ENCODE results near the gene ZNF3.

ZNF3 gene

GRCh38 chr7:100098913-100099312, 17.4 kb upstream of the ZNF3 start:
- H3K27ac ChIP-seq (ENCODE audit: insufficient read depth, low read length, poor library complexity, severe bottlenecking), result peak overlapping the region; percentile 96
- no peak overlapping the region for H3K4me3 ChIP-seq (ENCODE audit: insufficient read depth, low read depth, low read length, poor library complexity, severe bottlenecking)
- peaks cover 11% of the 10 kb centered on the region for H3K4me1 ChIP-seq (ENCODE audit: control insufficient read depth, insufficient read depth, low read length, poor library complexity, severe bottlenecking)
- H3K27me3 ChIP-seq (replicated peaks; ENCODE audit: control insufficient read depth, insufficient read depth, low read length, poor library complexity, severe bottlenecking), result no peaks in the 10 kb centered on the region
- peaks cover 52% of the 10 kb centered on the region for H3K36me3 ChIP-seq (ENCODE audit: control insufficient read depth, insufficient read depth, low read length)
- no peaks in the 10 kb centered on the region for H3K9me3 ChIP-seq (ENCODE audit: control insufficient read depth, low read length)
- DNase-seq, result no peak

DNA sequence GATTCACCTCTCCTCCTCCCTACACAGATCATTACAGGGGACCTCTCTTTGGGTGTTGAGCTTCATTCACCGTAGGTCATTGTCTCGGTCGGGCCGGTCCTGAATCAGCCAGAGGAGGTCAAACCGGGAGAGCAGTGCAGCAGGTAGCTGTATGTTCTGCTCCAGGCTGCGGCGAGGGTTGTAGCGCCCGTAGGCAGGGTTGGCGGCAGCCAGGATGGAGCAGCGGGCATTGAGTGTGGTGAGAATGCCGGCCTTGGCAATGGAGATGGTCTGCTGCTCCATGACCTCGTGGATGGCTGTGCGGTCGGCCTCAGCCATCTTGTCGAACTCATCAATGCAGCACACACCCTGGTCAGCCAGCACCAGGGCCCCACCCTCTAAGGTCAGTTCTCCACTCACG, 14.2 kb upstream of the ZNF3 start:
- DNase-seq, result no peak
- Histone ChIP-seq H3K36me3 (ENCODE audit: control insufficient read depth, insufficient read depth, low read length) (peaks cover 85% of the 10 kb centered on the region), H3K4me1 (ENCODE audit: control insufficient read depth, insufficient read depth, low read length, poor library complexity, severe bottlenecking) (peaks cover 11% of the 10 kb centered on the region), H3K27ac (ENCODE audit: insufficient read depth, low read length, poor library complexity, severe bottlenecking) (no peak overlapping the region), H3K27me3 (replicated peaks; ENCODE audit: control insufficient read depth, insufficient read depth, low read length, poor library complexity, severe bottlenecking) (no peaks in the 10 kb centered on the region), H3K9me3 (ENCODE audit: control insufficient read depth, low read length) (no peaks in the 10 kb centered on the region), H3K4me3 (ENCODE audit: insufficient read depth, low read depth, low read length, poor library complexity, severe bottlenecking) (no peak overlapping the region)

DNA sequence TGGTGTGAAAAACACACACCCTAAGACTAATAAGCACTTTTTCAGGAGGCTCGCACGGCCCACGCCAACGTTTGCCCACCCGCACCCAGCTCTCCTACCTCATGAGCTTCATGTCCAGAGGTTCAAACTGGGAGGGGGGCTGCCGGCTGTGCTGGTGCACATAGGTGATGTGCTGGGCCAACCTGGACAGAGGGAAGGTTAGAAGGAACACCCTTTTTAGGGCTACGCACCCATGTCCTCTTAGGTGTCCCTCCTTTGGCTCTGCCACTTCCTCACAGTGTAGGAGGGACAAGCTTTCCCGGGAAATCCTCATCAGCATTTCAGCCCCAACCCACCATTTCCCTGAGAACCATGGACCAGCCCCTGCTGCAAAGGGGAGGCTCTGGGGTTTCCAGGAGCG, 13.8 kb upstream of the ZNF3 start:
- Histone ChIP-seq H3K27ac (ENCODE audit: insufficient read depth, low read length, poor library complexity, severe bottlenecking) (no peak overlapping the region), H3K27me3 (replicated peaks; ENCODE audit: control insufficient read depth, insufficient read depth, low read length, poor library complexity, severe bottlenecking) (no peaks in the 10 kb centered on the region), H3K36me3 (ENCODE audit: control insufficient read depth, insufficient read depth, low read length) (peaks cover 88% of the 10 kb centered on the region), H3K9me3 (ENCODE audit: control insufficient read depth, low read length) (no peaks in the 10 kb centered on the region), H3K4me1 (ENCODE audit: control insufficient read depth, insufficient read depth, low read length, poor library complexity, severe bottlenecking) (peaks cover 11% of the 10 kb centered on the region), H3K4me3 (ENCODE audit: insufficient read depth, low read depth, low read length, poor library complexity, severe bottlenecking) (no peak overlapping the region)
- DNase-seq, result no peak

DNA sequence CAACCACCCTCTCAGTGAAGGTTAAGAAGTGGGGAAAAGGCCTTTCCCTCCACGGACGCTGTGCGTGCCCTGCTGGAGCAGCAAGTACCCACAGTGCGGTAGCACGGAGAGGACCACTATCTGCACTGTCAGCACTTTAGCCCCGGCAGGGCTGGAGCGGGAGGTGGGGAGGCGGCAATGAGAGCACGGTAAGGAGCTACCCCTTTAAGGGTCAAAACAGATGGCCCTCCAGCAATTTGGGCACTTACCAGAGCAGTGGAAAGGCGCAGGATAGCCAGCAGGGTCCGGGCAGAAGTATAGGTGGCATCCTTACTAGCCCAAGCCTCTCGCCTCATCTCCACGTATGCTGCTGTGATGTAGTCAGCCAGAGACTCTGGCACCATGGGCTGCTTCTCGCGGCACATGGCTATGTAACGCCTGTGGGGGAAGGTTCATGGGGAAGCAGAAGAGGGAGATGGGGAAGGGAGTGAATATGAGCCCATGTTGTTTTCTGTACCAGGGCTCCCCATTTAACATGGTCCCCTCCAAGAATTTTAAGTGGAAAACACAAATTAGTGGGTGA, 12.5 kb upstream of the ZNF3 start:
- Histone ChIP-seq H3K4me3 (ENCODE audit: insufficient read depth, low read depth, low read length, poor library complexity, severe bottlenecking) (no peak overlapping the region), H3K4me1 (ENCODE audit: control insufficient read depth, insufficient read depth, low read length, poor library complexity, severe bottlenecking) (no peaks in the 10 kb centered on the region), H3K27ac (ENCODE audit: insufficient read depth, low read length, poor library complexity, severe bottlenecking) (no peak overlapping the region), H3K36me3 (ENCODE audit: control insufficient read depth, insufficient read depth, low read length) (peaks cover 83% of the 10 kb centered on the region), H3K9me3 (ENCODE audit: control insufficient read depth, low read length) (no peaks in the 10 kb centered on the region), H3K27me3 (replicated peaks; ENCODE audit: control insufficient read depth, insufficient read depth, low read length, poor library complexity, severe bottlenecking) (no peaks in the 10 kb centered on the region)
- no peak for DNase-seq

GRCh38 chr7:100093498-100093897, 12.0 kb upstream of the ZNF3 start:
- Histone ChIP-seq H3K4me3 (ENCODE audit: insufficient read depth, low read depth, low read length, poor library complexity, severe bottlenecking) (no peak overlapping the region), H3K4me1 (ENCODE audit: control insufficient read depth, insufficient read depth, low read length, poor library complexity, severe bottlenecking) (no peaks in the 10 kb centered on the region), H3K27me3 (replicated peaks; ENCODE audit: control insufficient read depth, insufficient read depth, low read length, poor library complexity, severe bottlenecking) (no peaks in the 10 kb centered on the region), H3K36me3 (ENCODE audit: control insufficient read depth, insufficient read depth, low read length) (peaks cover 78% of the 10 kb centered on the region), H3K27ac (ENCODE audit: insufficient read depth, low read length, poor library complexity, severe bottlenecking) (no peak overlapping the region), H3K9me3 (ENCODE audit: control insufficient read depth, low read length) (no peaks in the 10 kb centered on the region)
- no peak for DNase-seq

GRCh38 chr7:100093054-100093453, 11.5 kb upstream of the ZNF3 start:
- Histone ChIP-seq H3K9me3 (ENCODE audit: control insufficient read depth, low read length) (no peaks in the 10 kb centered on the region), H3K36me3 (ENCODE audit: control insufficient read depth, insufficient read depth, low read length) (peaks cover 73% of the 10 kb centered on the region), H3K27ac (ENCODE audit: insufficient read depth, low read length, poor library complexity, severe bottlenecking) (no peak overlapping the region), H3K27me3 (replicated peaks; ENCODE audit: control insufficient read depth, insufficient read depth, low read length, poor library complexity, severe bottlenecking) (no peaks in the 10 kb centered on the region), H3K4me1 (ENCODE audit: control insufficient read depth, insufficient read depth, low read length, poor library complexity, severe bottlenecking) (peaks cover 4% of the 10 kb centered on the region), H3K4me3 (ENCODE audit: insufficient read depth, low read depth, low read length, poor library complexity, severe bottlenecking) (no peak overlapping the region)
- DNase-seq, result no peak

DNA sequence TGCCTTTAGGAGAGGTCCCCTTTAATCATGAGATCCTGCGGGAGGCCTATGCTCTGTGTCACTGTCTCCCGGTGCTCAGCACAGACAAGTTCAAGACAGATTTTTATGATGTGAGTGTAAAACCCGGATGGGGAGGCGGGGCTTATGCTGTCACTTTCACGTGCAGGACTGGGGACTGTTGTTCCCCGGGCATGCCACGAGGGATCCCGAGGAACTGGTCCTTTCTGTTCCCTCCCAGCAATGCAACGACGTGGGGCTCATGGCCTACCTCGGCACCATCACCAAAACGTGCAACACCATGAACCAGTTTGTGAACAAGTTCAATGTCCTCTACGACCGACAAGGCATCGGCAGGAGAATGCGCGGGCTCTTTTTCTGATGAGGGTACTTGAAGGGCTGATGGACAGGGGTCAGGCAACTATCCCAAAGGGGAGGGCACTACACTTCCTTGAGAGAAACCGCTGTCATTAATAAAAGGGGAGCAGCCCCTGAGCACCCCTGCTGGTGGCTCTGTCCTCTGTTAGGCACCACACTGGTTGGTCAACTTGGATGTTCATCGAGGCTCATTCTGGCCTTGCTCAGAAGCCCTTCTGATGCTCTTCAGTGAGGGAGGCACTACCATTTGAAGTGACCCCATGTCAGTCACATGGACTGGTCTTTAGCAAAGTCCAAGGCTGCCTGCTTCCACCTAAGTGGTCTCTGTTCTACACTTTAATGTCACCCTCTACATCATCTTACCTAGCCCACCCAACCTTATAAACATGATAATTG, 10.1 kb upstream of the ZNF3 start:
- peaks cover 6% of the 10 kb centered on the region for H3K4me1 ChIP-seq (ENCODE audit: control insufficient read depth, insufficient read depth, low read length, poor library complexity, severe bottlenecking)
- H3K36me3 ChIP-seq (ENCODE audit: control insufficient read depth, insufficient read depth, low read length), result peaks cover 61% of the 10 kb centered on the region
- no peaks in the 10 kb centered on the region for H3K27me3 ChIP-seq (replicated peaks; ENCODE audit: control insufficient read depth, insufficient read depth, low read length, poor library complexity, severe bottlenecking)
- H3K9me3 ChIP-seq (ENCODE audit: control insufficient read depth, low read length), result no peaks in the 10 kb centered on the region
- DNase-seq, result no peak
- no peak overlapping the region for H3K4me3 ChIP-seq (ENCODE audit: insufficient read depth, low read depth, low read length, poor library complexity, severe bottlenecking)
- H3K27ac ChIP-seq (ENCODE audit: insufficient read depth, low read length, poor library complexity, severe bottlenecking), result no peak overlapping the region

DNA sequence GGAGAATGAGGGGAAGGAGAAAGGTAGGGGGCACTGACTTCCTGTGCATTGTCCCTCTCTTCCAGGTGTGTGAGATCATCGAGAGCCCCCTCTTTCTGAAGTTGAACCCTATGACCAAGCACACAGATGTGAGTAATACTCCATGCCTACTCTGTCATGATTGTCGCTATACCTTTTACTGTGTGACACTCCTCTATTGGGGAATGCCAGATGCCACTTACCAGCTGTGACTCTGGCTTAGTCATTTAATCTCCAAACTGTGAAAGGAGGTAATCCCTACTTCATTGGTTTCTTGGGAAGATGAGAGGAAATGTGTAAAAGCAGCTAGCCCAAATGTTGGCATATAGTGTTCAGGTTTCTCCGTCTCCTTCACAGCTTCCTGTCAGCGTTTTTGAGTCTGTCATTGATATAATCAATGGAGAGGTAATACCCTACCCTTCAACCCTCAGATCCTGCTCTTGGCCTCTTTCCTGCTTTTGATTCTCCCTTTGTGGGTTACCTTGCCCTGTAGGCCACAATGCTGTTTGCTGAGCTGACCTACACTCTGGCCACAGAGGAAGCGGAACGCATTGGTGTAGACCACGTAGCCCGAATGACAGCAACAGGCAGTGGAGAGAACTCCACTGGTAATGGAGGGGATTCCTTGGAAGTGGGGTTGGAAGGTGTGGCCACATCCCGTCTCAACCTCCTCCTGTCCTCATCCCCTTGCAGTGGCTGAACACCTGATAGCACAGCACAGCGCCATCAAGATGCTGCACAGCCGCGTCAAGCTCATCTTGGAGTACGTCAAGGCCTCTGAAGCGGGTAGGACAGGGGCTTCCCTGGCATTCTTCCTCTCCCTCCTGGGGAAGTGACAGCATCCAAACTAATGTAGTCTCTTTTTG, 9.2 kb upstream of the ZNF3 start:
- no peak overlapping the region for H3K27ac ChIP-seq (ENCODE audit: insufficient read depth, low read length, poor library complexity, severe bottlenecking)
- no peak overlapping the region for H3K4me3 ChIP-seq (ENCODE audit: insufficient read depth, low read depth, low read length, poor library complexity, severe bottlenecking)
- no peaks in the 10 kb centered on the region for H3K9me3 ChIP-seq (ENCODE audit: control insufficient read depth, low read length)
- peaks cover 53% of the 10 kb centered on the region for H3K36me3 ChIP-seq (ENCODE audit: control insufficient read depth, insufficient read depth, low read length)
- H3K4me1 ChIP-seq (ENCODE audit: control insufficient read depth, insufficient read depth, low read length, poor library complexity, severe bottlenecking), result peaks cover 6% of the 10 kb centered on the region
- no peak for DNase-seq
- no peaks in the 10 kb centered on the region for H3K27me3 ChIP-seq (replicated peaks; ENCODE audit: control insufficient read depth, insufficient read depth, low read length, poor library complexity, severe bottlenecking)

- DNase-seq, result no peak
These were observed 8.1 kb upstream of the ZNF3 start for GRCh38 chr7:100089458-100090196.

More at GRCh38 chr7:100089458-100090196, 8.1 kb upstream of the ZNF3 start:
- Histone ChIP-seq H3K4me1 (ENCODE audit: control insufficient read depth, insufficient read depth, low read length, poor library complexity, severe bottlenecking) (peaks cover 6% of the 10 kb centered on the region), H3K27me3 (replicated peaks; ENCODE audit: control insufficient read depth, insufficient read depth, low read length, poor library complexity, severe bottlenecking) (no peaks in the 10 kb centered on the region), H3K4me3 (ENCODE audit: insufficient read depth, low read depth, low read length, poor library complexity, severe bottlenecking) (peak overlapping the region; percentile 71), H3K9me3 (ENCODE audit: control insufficient read depth, low read length) (no peaks in the 10 kb centered on the region), H3K36me3 (ENCODE audit: control insufficient read depth, insufficient read depth, low read length) (peaks cover 43% of the 10 kb centered on the region), H3K27ac (ENCODE audit: insufficient read depth, low read length, poor library complexity, severe bottlenecking) (peak overlapping the region; percentile 78)
